Ascending aorta (tissue), 2 donors: ENCODE measurements around the gene TPCN2. TPM values are rescaled to one million over a fixed set of nuclear protein-coding genes. Genes with fewer than 3 reads are reported as not detected.

Experiments used
- DNase-seq, 2 donors: peaks; one replicate each; pipeline ENCODE4 v3.0.0-alpha.2; 2019; ENCODE audit warnings: low spot score in 2 of 2
- H3K27ac ChIP-seq, 2 donors: fragments of 200-600 bp; sonication (generic); one replicate each; pipeline ENCODE4 v1.5.1; 2016 to 2017; ENCODE audit warnings: mild to moderate bottlenecking in 1 of 2
- H3K27me3 ChIP-seq: fragments of 200-600 bp; sonication (generic); one replicate; pipeline ENCODE4 v1.5.1; 2017
- H3K36me3 ChIP-seq, 2 donors: fragments of 200-600 bp; sonication (generic); one replicate each; pipeline ENCODE4 v1.5.1; 2016
- H3K4me1 ChIP-seq, 2 donors: fragments of 200-600 bp; sonication (generic); one replicate each; pipeline ENCODE4 v1.5.1; 2016 to 2017; ENCODE audit warnings: mild to moderate bottlenecking in 1 of 2
- H3K4me3 ChIP-seq, 2 donors: fragments of 200-600 bp; sonication (generic); one replicate each; pipeline ENCODE4 v1.5.1; 2016 to 2017; ENCODE audit warnings: mild to moderate bottlenecking in 1 of 2
- H3K9me3 ChIP-seq, 2 donors: fragments of 200-600 bp; sonication (generic); one replicate each; pipeline ENCODE4 v1.5.1; 2016
- CTCF ChIP-seq, 3 experiments: fragments of 200-600 bp in 2 of 3; fragments of 450-650 bp in 1 of 3; sonication (generic) in 2 of 3; IDR thresholded peaks; one replicate each; pipeline ENCODE4 v1.5.1; 2016 to 2019; ENCODE audit warnings: antibody characterized with exemption in 3 of 3, mild to moderate bottlenecking in 1 of 3, moderate library complexity in 1 of 3
- intact Hi-C: fragments of 100-400 bp; cut with DNase I; formaldehyde crosslinking; loops from one replicate; pipeline ENCODE4 v1.15.1; 2023
- total RNA-seq: library from RNA; depleted of rRNA; stranded (reverse); fragments of >200 nt; gene quantifications from one replicate; pipeline ENCODE4 v1.1.0, GENCODE V29; 2016

Gene TPCN2
- total RNA-seq, 1 donor from 2014 or later = 24.9 TPM

DNA sequence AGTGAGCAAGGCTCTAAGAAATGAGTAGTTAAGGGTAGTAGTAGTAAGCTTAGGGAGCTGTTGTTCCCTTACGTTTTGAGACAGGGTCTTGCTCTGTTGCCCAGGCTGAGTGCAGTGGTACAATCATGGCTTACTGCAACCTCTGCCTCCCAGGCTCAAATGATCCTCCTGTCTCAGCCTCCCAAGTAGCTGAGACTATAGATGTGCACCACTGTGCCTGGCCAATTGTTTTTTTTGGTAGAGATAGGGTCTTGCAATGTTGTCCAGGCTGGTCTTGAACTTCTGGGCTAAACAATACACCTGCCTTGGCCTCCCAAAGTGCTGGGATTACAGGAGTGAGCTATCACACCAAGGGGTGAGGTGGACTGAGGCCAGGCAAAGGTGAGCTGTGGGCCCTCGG lies 117.0 kb downstream of the TPCN2 start:
- H3K4me3 ChIP-seq = no peak overlapping the region
- peaks cover 10 to 11% of the 10 kb centered on the region in 2 donors for H3K4me1 ChIP-seq
- H3K27ac ChIP-seq = no peak overlapping the region
- no peaks in the 10 kb centered on the region for H3K27me3 ChIP-seq
- TF ChIP-seq CTCF (IDR thresholded peaks at IDR 0.05) = no peak
- H3K36me3 ChIP-seq = no peaks in the 10 kb centered on the region
- intact Hi-C loops = loop anchor here (5.0 kb wide), 1 partner anchor 33 kb away; no protein-coding TSS in a partner anchor
- H3K9me3 ChIP-seq = peaks cover 0 to 11% of the 10 kb centered on the region in 2 donors
- no peak for DNase-seq

GRCh38 chr11:69166218-69167115 lies 117.7 kb downstream of the TPCN2 start:
- DNase-seq = peak; percentile 16 to 77
- TF ChIP-seq CTCF (IDR thresholded peaks at IDR 0.05) = peak; percentile 7 to 34 (median 23)
- Histone ChIP-seq H3K27ac (peak overlapping the region in 1 of 2 donors; percentile 9), H3K27me3 (no peaks in the 10 kb centered on the region), H3K4me3 (peak overlapping the region in 1 of 2 donors; percentile 42), H3K4me1 (peaks cover 10 to 11% of the 10 kb centered on the region in 2 donors), H3K36me3 (no peaks in the 10 kb centered on the region), H3K9me3 (peaks cover 0 to 11% of the 10 kb centered on the region in 2 donors)
- intact Hi-C loops = loop anchor here (5.0 kb wide), 1 partner anchor 34 kb away; no protein-coding TSS in a partner anchor

- H3K27me3 ChIP-seq = no peaks in the 10 kb centered on the region
- intact Hi-C loops = loop anchor here (5.0 kb wide), 1 partner anchor 35 kb away; no protein-coding TSS in a partner anchor
- peak overlapping the region in 1 of 2 donors; percentile 42 for H3K4me3 ChIP-seq
- H3K9me3 ChIP-seq = peaks cover 0 to 11% of the 10 kb centered on the region in 2 donors
- TF ChIP-seq CTCF (IDR thresholded peaks at IDR 0.05) = no peak
- H3K36me3 ChIP-seq = no peaks in the 10 kb centered on the region
- no peak for DNase-seq
- H3K4me1 ChIP-seq = peaks cover 10 to 11% of the 10 kb centered on the region in 2 donors
- no peak overlapping the region for H3K27ac ChIP-seq
Observed at GRCh38 chr11:69167130-69167915, 118.6 kb downstream of the TPCN2 start.

GRCh38 chr11:69167916-69168691 lies 119.4 kb downstream of the TPCN2 start:
- TF ChIP-seq CTCF (IDR thresholded peaks at IDR 0.05) = no peak
- DNase-seq = no peak
- Histone ChIP-seq H3K27ac (no peak overlapping the region), H3K9me3 (peaks cover 0 to 8% of the 10 kb centered on the region in 2 donors), H3K4me1 (peaks cover 10 to 11% of the 10 kb centered on the region in 2 donors), H3K36me3 (no peaks in the 10 kb centered on the region), H3K4me3 (no peak overlapping the region), H3K27me3 (no peaks in the 10 kb centered on the region)
- intact Hi-C loops = loop anchor here (5.0 kb wide), 1 partner anchor 36 kb away; no protein-coding TSS in a partner anchor

DNA sequence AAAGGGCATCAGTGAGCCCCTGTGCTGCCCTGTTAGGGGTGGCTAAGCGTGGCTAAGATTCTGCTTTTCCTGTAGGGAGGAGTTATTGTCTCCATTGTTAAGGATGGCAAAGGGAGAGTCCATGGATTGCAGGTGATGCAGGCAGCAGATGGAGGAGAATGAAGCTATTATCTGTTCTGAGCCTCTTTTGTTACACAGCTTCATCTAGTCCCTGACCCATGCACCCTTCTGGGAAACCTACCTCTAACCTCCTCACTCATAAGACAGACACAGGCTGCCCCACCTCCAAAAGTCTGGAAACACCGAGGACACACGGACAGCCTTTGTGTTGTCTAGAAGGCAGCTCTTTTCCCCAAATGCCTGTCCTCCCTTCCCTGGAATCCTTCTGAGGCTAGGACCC lies 120.7 kb downstream of the TPCN2 start:
- DNase-seq = no peak
- H3K9me3 ChIP-seq = no peaks in the 10 kb centered on the region
- intact Hi-C loops = loop anchor here (5.0 kb wide), 1 partner anchor 37 kb away; no protein-coding TSS in a partner anchor
- peaks cover 10 to 11% of the 10 kb centered on the region in 2 donors for H3K4me1 ChIP-seq
- H3K27ac ChIP-seq = no peak overlapping the region
- no peak for TF ChIP-seq CTCF (IDR thresholded peaks at IDR 0.05)
- no peaks in the 10 kb centered on the region for H3K36me3 ChIP-seq
- H3K4me3 ChIP-seq = no peak overlapping the region
- no peaks in the 10 kb centered on the region for H3K27me3 ChIP-seq
